HL-60/S4 (cell line): ENCODE results near the gene INO80C.
"Not testable (repeated sequence)": the region's sequence is repeated elsewhere in the genome, so short reads cannot be mapped to it uniquely, and the experiment has no call there.

ENCODE experiments used
- in situ Hi-C: fragments of 300-500 bp; cut with MboI; formaldehyde crosslinking; loops from 2 replicates; pipeline ENCODE4 v1.14.3; 2022; ENCODE audit warnings: low sequenced_read_pairs

INO80C gene

GRCh38 chr18:35463827-35464226 lies 33.9 kb downstream of the INO80C start:
- in situ Hi-C loops: no loop called here

- in situ Hi-C loops: no loop called here
Measured at GRCh38 chr18:35463050-35463449, 34.7 kb downstream of the INO80C start.

- in situ Hi-C loops: no loop called here
Measured at GRCh38 chr18:35460736-35461161, 37.0 kb downstream of the INO80C start.

- in situ Hi-C loops: no loop called here
Measured at GRCh38 chr18:35459997-35460396, 37.8 kb downstream of the INO80C start.

- in situ Hi-C loops: no loop called here
Measured at GRCh38 chr18:35458677-35459441, 38.9 kb downstream of the INO80C start.

- in situ Hi-C loops: no loop called here
Measured at GRCh38 chr18:35458271-35458670, 39.5 kb downstream of the INO80C start.

GRCh38 chr18:35457140-35457704 lies 40.5 kb downstream of the INO80C start:
- in situ Hi-C loops: no loop called here

GRCh38 chr18:35455926-35456763 lies 41.6 kb downstream of the INO80C start:
- in situ Hi-C loops: no loop called here

GRCh38 chr18:35454803-35455202 lies 43.0 kb downstream of the INO80C start:
- in situ Hi-C loops: no loop called here

- in situ Hi-C loops: not testable (repeated sequence)
Measured at GRCh38 chr18:35453065-35453464, 44.7 kb downstream of the INO80C start.

- in situ Hi-C loops: no loop called here
Measured at GRCh38 chr18:35451916-35452315, 45.8 kb downstream of the INO80C start.

- in situ Hi-C loops: no loop called here
Measured at GRCh38 chr18:35451032-35451431, 46.7 kb downstream of the INO80C start.

GRCh38 chr18:35444636-35445035 lies 53.1 kb downstream of the INO80C start:
- in situ Hi-C loops: no loop called here

GRCh38 chr18:35443847-35444246 lies 53.9 kb downstream of the INO80C start:
- in situ Hi-C loops: no loop called here

- in situ Hi-C loops: no loop called here
Measured at GRCh38 chr18:35443434-35443833, 54.3 kb downstream of the INO80C start.

GRCh38 chr18:35442701-35443100 lies 55.1 kb downstream of the INO80C start:
- in situ Hi-C loops: no loop called here

- in situ Hi-C loops: no loop called here
Measured at GRCh38 chr18:35441857-35442595, 55.7 kb downstream of the INO80C start.

GRCh38 chr18:35438480-35439234 lies 59.1 kb downstream of the INO80C start:
- in situ Hi-C loops: no loop called here

- in situ Hi-C loops: no loop called here
Measured at GRCh38 chr18:35437836-35438235, 59.9 kb downstream of the INO80C start.

GRCh38 chr18:35436076-35436649 lies 61.6 kb downstream of the INO80C start:
- in situ Hi-C loops: no loop called here
